HFFc6 (cell line): ENCODE results near the gene TMEM50B. TPM values are rescaled to one million over a fixed set of nuclear protein-coding genes. Genes with fewer than 3 reads are reported as not detected.
A peak's percentile ranks its signal among the peaks of the same experiment; 100 is the strongest.

Experiments used
- DNase-seq: peaks from one replicate; pipeline ENCODE4 v3.0.0-alpha.2; 2018
- H3K27ac Mint-ChIP-seq: 2 replicates; pipeline ENCODE4 v1.8.0; 2020; ENCODE audit warnings: mild to moderate bottlenecking, mixed read lengths
- H3K27me3 Mint-ChIP-seq: 2 replicates; pipeline ENCODE4 v1.8.0; 2021; ENCODE audit warnings: mild to moderate bottlenecking, moderate library complexity, mixed read lengths; ENCODE audit not compliant: insufficient read depth
- H3K36me3 Mint-ChIP-seq: 2 replicates; pipeline ENCODE4 v1.8.0; 2021; ENCODE audit warnings: low read depth, mixed read lengths
- H3K4me1 Mint-ChIP-seq: 2 replicates; pipeline ENCODE4 v1.8.0; 2020; ENCODE audit warnings: low read depth, mixed read lengths
- H3K4me3 Mint-ChIP-seq: 2 replicates; pipeline ENCODE4 v1.8.0; 2020; ENCODE audit warnings: mild to moderate bottlenecking, moderate library complexity, mixed read lengths
- H3K9me3 Mint-ChIP-seq: 2 replicates; pipeline ENCODE4 v1.8.0; 2020; ENCODE audit warnings: mild to moderate bottlenecking, mixed read lengths
- total RNA-seq, 6 experiments: library from RNA; stranded (reverse); fragmentation: NEBNext Ultra II Directional; extraction: Animal tissue kit (Norgen Biotek cat#: 25700); gene quantifications; 2 replicates in 1 of 6; 3 replicates in 5 of 6; pipeline ENCODE4 v1.2.3, GENCODE V29; 2021
- TF ChIP-seq, protein P1 (sequence below): fragments of 200-600 bp; sonication (generic); IDR thresholded peaks from 2 replicates; pipeline ENCODE4 v1.5.0; 2021; ENCODE audit warnings: antibody characterized with exemption, mild to moderate bottlenecking

TMEM50B gene
- total RNA-seq, 6 experiments from 2014 or later = 22.9 to 30.3 (median 24.5) TPM

- H3K27ac Mint-ChIP-seq = no peak overlapping the region
- H3K9me3 Mint-ChIP-seq = no peaks in the 10 kb centered on the region
- peaks cover 30% of the 10 kb centered on the region for H3K36me3 Mint-ChIP-seq
- no peaks in the 10 kb centered on the region for H3K27me3 Mint-ChIP-seq
- peaks cover 12% of the 10 kb centered on the region for H3K4me1 Mint-ChIP-seq
- TF ChIP-seq, protein P1, sequence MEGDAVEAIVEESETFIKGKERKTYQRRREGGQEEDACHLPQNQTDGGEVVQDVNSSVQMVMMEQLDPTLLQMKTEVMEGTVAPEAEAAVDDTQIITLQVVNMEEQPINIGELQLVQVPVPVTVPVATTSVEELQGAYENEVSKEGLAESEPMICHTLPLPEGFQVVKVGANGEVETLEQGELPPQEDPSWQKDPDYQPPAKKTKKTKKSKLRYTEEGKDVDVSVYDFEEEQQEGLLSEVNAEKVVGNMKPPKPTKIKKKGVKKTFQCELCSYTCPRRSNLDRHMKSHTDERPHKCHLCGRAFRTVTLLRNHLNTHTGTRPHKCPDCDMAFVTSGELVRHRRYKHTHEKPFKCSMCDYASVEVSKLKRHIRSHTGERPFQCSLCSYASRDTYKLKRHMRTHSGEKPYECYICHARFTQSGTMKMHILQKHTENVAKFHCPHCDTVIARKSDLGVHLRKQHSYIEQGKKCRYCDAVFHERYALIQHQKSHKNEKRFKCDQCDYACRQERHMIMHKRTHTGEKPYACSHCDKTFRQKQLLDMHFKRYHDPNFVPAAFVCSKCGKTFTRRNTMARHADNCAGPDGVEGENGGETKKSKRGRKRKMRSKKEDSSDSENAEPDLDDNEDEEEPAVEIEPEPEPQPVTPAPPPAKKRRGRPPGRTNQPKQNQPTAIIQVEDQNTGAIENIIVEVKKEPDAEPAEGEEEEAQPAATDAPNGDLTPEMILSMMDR = no peak
- no peak overlapping the region for H3K4me3 Mint-ChIP-seq
- no peak for DNase-seq
These were observed 52.7 kb downstream of the TMEM50B start for GRCh38 chr21:33427051-33427450.

DNA sequence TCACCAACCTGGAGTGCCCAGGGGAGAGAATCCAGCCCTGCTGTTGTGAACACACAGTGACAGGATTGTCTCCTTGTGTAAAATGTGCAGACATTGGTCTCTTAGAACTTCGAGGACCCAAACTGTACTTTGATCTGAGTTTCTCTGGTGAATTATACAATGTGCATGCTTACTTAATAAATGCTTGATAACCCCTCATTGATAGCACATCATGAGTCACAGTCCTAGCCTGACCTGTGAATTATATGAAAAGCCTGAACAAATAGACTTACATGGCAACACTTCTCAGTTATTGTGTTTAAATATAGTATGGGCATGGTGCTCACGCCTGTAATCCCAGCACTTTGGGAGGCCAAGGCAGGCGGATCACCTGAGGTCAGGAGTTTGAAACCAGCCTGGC is 53.9 kb downstream of the TMEM50B start:
- Mint-ChIP-seq H3K36me3 (peaks cover 36% of the 10 kb centered on the region), H3K9me3 (no peaks in the 10 kb centered on the region), H3K27ac (no peak overlapping the region), H3K4me1 (peaks cover 12% of the 10 kb centered on the region), H3K4me3 (no peak overlapping the region), H3K27me3 (no peaks in the 10 kb centered on the region)
- no peak for DNase-seq
- TF ChIP-seq, protein P1 = no peak

- H3K27ac Mint-ChIP-seq = no peak overlapping the region
- peaks cover 47% of the 10 kb centered on the region for H3K36me3 Mint-ChIP-seq
- no peak for DNase-seq
- H3K9me3 Mint-ChIP-seq = no peaks in the 10 kb centered on the region
- no peak overlapping the region for H3K4me3 Mint-ChIP-seq
- H3K27me3 Mint-ChIP-seq = no peaks in the 10 kb centered on the region
- TF ChIP-seq, protein P1 = no peak
- H3K4me1 Mint-ChIP-seq = peaks cover 20% of the 10 kb centered on the region
These were observed 55.6 kb downstream of the TMEM50B start for GRCh38 chr21:33424214-33424613.

DNA sequence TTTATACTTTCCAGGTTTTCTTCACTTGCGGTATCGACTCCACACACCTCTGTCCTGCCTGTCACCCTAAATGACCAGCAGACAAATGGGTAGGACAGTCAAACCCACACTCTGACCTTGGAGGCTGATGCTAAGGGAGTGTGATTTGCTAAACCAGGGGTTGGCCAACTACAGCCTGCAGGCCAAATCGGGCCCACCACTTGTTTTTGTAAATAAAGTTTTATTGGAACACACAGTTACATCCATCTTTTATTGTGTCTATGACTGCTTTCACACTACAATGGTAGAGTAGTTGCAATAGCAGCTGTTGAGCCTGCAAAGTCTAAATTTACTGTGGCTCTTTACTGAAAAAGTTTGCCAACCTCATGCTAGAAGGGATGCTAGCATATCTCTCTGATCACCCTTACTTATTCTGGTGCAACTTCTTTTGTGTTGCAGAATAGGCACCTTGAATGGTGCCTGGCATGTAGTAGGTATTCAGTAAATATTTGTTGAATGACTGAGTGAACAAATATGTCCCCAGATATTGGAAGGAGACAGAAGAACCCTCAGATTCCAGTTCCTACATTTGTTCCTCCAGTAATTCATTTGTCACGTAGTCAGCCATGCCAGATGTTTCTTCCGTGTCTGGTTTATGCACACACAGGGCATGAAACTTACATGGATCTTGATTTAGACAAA is 57.9 kb downstream of the TMEM50B start:
- H3K4me3 Mint-ChIP-seq = no peak overlapping the region
- no peaks in the 10 kb centered on the region for H3K9me3 Mint-ChIP-seq
- TF ChIP-seq, protein P1 = no peak
- no peaks in the 10 kb centered on the region; the same call in 1 of the 2 replicates for H3K27me3 Mint-ChIP-seq
- peaks cover 21% of the 10 kb centered on the region for H3K4me1 Mint-ChIP-seq
- peaks cover 37% of the 10 kb centered on the region for H3K36me3 Mint-ChIP-seq
- no peak overlapping the region; the same call in 1 of the 2 replicates for H3K27ac Mint-ChIP-seq
- DNase-seq = no peak

GRCh38 chr21:33419538-33420123 is 60.1 kb downstream of the TMEM50B start:
- Mint-ChIP-seq H3K9me3 (no peaks in the 10 kb centered on the region), H3K4me1 (peaks cover 21% of the 10 kb centered on the region), H3K27me3 (no peaks in the 10 kb centered on the region; the same call in 1 of the 2 replicates), H3K36me3 (peaks cover 42% of the 10 kb centered on the region), H3K27ac (peak overlapping the region; percentile 73), H3K4me3 (no peak overlapping the region)
- peak; percentile 30 for DNase-seq
- TF ChIP-seq, protein P1 = no peak
